ENCODE results near the gene GAS7. TPM values are rescaled to one million over a fixed set of nuclear protein-coding genes. Genes with fewer than 3 reads are reported as not detected.
A peak's percentile ranks its signal among the peaks of the same experiment; 100 is the strongest.
"Not testable (repeated sequence)": the region's sequence is repeated elsewhere in the genome, so short reads cannot be mapped to it uniquely, and the experiment has no call there.

The GAS7 gene
- total RNA-seq, 1 donor from 2014 or later = 19.5 TPM

- no peaks in the 10 kb centered on the region for H3K36me3 Mint-ChIP-seq
- peaks cover 30% of the 10 kb centered on the region for H3K27me3 Mint-ChIP-seq
- no peak for TF ChIP-seq CTCF (conservative IDR thresholded peaks at IDR 0.05)
- peaks cover 10% of the 10 kb centered on the region for H3K4me1 Mint-ChIP-seq (ENCODE audit: unreplicated experiment)
- DNase-seq (ENCODE audit: extremely low spot score, unreplicated experiment) = no peak
- peaks cover 8% of the 10 kb centered on the region for H3K9me3 Mint-ChIP-seq
- no peak overlapping the region for H3K4me3 Mint-ChIP-seq
- no peak overlapping the region for H3K27ac Mint-ChIP-seq
Observed at GRCh38 chr17:10102817-10103216, 95.6 kb downstream of the GAS7 start.

- H3K27ac Mint-ChIP-seq = peak overlapping the region; percentile 54
- no peak for DNase-seq (ENCODE audit: extremely low spot score, unreplicated experiment)
Observed at GRCh38 chr17:10099051-10099571, 99.3 kb downstream of the GAS7 start.

GRCh38 chr17:10096596-10096995, 101.8 kb downstream of the GAS7 start:
- Mint-ChIP-seq H3K9me3 (peaks cover 3% of the 10 kb centered on the region), H3K27me3 (peaks cover 27% of the 10 kb centered on the region), H3K27ac (no peak overlapping the region), H3K4me3 (no peak overlapping the region), H3K4me1 (ENCODE audit: unreplicated experiment) (no peaks in the 10 kb centered on the region), H3K36me3 (no peaks in the 10 kb centered on the region)
- no peak for DNase-seq (ENCODE audit: extremely low spot score, unreplicated experiment)
- no peak for TF ChIP-seq CTCF (conservative IDR thresholded peaks at IDR 0.05)

More at GRCh38 chr17:10099051-10099571, 99.3 kb downstream of the GAS7 start:
- no peaks in the 10 kb centered on the region for H3K4me1 Mint-ChIP-seq (ENCODE audit: unreplicated experiment)
- peaks cover 21% of the 10 kb centered on the region for H3K27me3 Mint-ChIP-seq
- peaks cover 2% of the 10 kb centered on the region for H3K9me3 Mint-ChIP-seq
- TF ChIP-seq CTCF (conservative IDR thresholded peaks at IDR 0.05) = no peak
- H3K4me3 Mint-ChIP-seq = no peak overlapping the region
- no peaks in the 10 kb centered on the region for H3K36me3 Mint-ChIP-seq

- H3K9me3 Mint-ChIP-seq; H3K27ac Mint-ChIP-seq; H3K4me1 Mint-ChIP-seq (ENCODE audit: unreplicated experiment); DNase-seq (ENCODE audit: extremely low spot score, unreplicated experiment); H3K36me3 Mint-ChIP-seq; H3K4me3 Mint-ChIP-seq: not testable (repeated sequence)
- H3K27me3 Mint-ChIP-seq = peaks cover 34% of the 10 kb centered on the region
Observed at GRCh38 chr17:10095295-10095694, 103.1 kb downstream of the GAS7 start.

- H3K9me3 Mint-ChIP-seq = peaks cover 3% of the 10 kb centered on the region
- TF ChIP-seq CTCF (conservative IDR thresholded peaks at IDR 0.05) = no peak
- H3K4me1 Mint-ChIP-seq (ENCODE audit: unreplicated experiment) = peaks cover 3% of the 10 kb centered on the region
- no peak overlapping the region for H3K4me3 Mint-ChIP-seq
- no peaks in the 10 kb centered on the region for H3K36me3 Mint-ChIP-seq
- H3K27me3 Mint-ChIP-seq = peaks cover 29% of the 10 kb centered on the region
- DNase-seq (ENCODE audit: extremely low spot score, unreplicated experiment) = no peak
- no peak overlapping the region for H3K27ac Mint-ChIP-seq
Observed at GRCh38 chr17:10094797-10095196, 103.6 kb downstream of the GAS7 start.

GRCh38 chr17:10092595-10092994, 105.8 kb downstream of the GAS7 start:
- no peak for TF ChIP-seq CTCF (conservative IDR thresholded peaks at IDR 0.05)
- Mint-ChIP-seq H3K27me3 (peaks cover 37% of the 10 kb centered on the region), H3K9me3 (peaks cover 3% of the 10 kb centered on the region), H3K4me3 (no peak overlapping the region), H3K4me1 (ENCODE audit: unreplicated experiment) (peaks cover 10% of the 10 kb centered on the region), H3K36me3 (no peaks in the 10 kb centered on the region), H3K27ac (no peak overlapping the region)
- DNase-seq (ENCODE audit: extremely low spot score, unreplicated experiment) = no peak

Measured in type B pancreatic cell (in vitro differentiated cells).